Fibroblast of lung (primary cell): ENCODE data around the gene SLC16A2.

Experiments
- CTCF ChIP-seq, 2 donors: IDR thresholded peaks in 1 of 2; conservative IDR thresholded peaks in 1 of 2; 1 replicate in 1 of 2; 2 replicates in 1 of 2; pipeline ENCODE4 v1.5.1; 2011 to 2012; ENCODE audit warnings: low read length in 2 of 2, control low read depth in 1 of 2, inconsistent platforms in 1 of 2, low read depth in 1 of 2, mild to moderate bottlenecking in 1 of 2
- EZH2 ChIP-seq: IDR thresholded peaks from 2 replicates; pipeline ENCODE4 v1.5.1; 2012; ENCODE audit warnings: low read length, control low read depth, mild to moderate bottlenecking; ENCODE audit errors: missing control alignments

DNA sequence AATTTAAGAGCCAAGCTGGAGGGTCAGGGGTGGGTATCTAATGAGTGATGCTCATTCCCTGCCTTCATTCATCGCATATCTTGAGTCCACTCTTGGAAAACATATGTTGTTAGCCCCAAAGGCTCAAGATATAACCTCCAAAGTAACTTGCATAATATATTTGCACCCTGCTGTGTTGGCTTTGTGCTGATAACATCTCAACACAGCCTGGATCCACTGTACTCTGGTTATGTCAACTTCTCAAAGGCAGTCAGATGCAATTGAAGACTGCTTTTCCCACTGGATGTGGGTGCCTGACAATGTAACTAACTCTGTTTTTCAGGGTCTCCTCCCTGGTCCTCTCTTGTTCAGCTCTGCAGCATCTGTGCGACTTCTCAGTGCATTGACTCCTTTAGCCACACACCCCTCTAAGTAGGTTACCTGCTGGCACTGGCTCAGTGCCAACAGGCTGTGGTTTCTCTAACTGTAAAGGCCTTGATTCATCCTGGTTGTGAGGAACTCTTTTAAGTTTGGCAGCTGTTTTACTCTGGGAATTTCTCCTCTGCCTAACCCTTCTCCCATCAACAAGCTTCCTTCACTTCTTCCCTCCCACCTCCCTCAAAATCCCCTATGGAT lies 28.1 kb downstream of the SLC16A2 start:
- TF ChIP-seq CTCF (conservative IDR thresholded peaks at IDR 0.05 in 1 of 2, IDR thresholded peaks at IDR 0.05 in 1 of 2; ENCODE audit: low read depth in 1 of 2, low read length in 2 of 2) (no peak), EZH2 (no peak)
